ENCODE measurements around the gene HIVEP2.

DNA sequence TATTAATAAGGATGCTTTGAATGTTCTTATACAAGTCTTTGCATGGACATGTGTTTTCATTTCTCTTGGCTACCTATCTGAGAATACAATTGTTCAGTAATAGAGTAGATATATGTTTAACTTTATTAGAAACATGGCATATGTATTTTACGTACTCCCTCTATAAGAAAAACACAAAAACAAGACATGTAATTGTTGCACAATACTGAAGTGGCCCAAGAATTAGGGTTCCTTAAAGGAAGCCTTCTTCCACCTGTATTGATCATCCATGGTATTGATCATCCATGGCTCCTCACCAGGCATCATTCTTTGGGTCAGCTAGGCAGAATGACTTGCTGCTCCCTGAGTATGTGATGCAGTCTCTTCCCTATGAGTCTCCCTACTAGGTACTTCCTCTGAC, 20.2 kb upstream of the HIVEP2 start:
- TF ChIP-seq EZH2 (IDR thresholded peaks at IDR 0.05; ENCODE audit: low read length, unreplicated experiment) = no peak
- TF ChIP-seq, protein P1, sequence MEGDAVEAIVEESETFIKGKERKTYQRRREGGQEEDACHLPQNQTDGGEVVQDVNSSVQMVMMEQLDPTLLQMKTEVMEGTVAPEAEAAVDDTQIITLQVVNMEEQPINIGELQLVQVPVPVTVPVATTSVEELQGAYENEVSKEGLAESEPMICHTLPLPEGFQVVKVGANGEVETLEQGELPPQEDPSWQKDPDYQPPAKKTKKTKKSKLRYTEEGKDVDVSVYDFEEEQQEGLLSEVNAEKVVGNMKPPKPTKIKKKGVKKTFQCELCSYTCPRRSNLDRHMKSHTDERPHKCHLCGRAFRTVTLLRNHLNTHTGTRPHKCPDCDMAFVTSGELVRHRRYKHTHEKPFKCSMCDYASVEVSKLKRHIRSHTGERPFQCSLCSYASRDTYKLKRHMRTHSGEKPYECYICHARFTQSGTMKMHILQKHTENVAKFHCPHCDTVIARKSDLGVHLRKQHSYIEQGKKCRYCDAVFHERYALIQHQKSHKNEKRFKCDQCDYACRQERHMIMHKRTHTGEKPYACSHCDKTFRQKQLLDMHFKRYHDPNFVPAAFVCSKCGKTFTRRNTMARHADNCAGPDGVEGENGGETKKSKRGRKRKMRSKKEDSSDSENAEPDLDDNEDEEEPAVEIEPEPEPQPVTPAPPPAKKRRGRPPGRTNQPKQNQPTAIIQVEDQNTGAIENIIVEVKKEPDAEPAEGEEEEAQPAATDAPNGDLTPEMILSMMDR (conservative IDR thresholded peaks at IDR 0.05; ENCODE audit: low read depth, low read length) = no peak
- no peak for TF ChIP-seq EZH2phosphoT487 (IDR thresholded peaks at IDR 0.05; ENCODE audit: borderline replicate concordance, low read length)

All from PC-3 (cell line).